Fibroblast of peridontal ligament (primary cell): ENCODE measurements around the gene CNTNAP5.
A peak's percentile ranks its signal among the peaks of the same experiment; 100 is the strongest.

Source experiments
- DNase-seq: peaks from one replicate; pipeline ENCODE4 v3.0.0-alpha.2; 2010; ENCODE audit errors: extremely low read depth

CNTNAP5 gene

GRCh38 chr2:124159166-124159565 is 134.1 kb downstream of the CNTNAP5 start:
- no peak for DNase-seq

GRCh38 chr2:124161542-124161941 is 136.5 kb downstream of the CNTNAP5 start:
- DNase-seq, result no peak

DNA sequence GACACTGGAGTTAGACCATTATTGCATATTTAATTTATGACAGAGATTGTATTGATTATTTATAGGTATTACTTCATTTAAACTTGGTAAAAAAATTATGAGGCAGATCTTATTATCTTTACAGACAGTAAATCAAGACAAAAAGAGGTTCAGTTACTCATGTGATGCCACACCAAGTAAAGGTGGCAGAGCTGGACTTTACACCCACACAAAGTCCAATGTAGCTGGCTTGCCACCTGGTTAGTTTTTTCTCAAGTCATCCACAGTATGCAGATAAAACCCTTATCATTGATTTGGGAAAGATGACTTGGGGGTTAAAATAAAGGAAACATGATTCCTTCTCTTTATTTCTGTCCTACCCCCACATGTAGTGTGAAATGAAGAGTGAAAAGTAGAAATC is 137.2 kb downstream of the CNTNAP5 start:
- no peak for DNase-seq

GRCh38 chr2:124163840-124164239 is 138.8 kb downstream of the CNTNAP5 start:
- DNase-seq, result peak; percentile 0

- DNase-seq, result no peak
These were observed 140.6 kb downstream of the CNTNAP5 start for GRCh38 chr2:124165698-124166097.

DNA sequence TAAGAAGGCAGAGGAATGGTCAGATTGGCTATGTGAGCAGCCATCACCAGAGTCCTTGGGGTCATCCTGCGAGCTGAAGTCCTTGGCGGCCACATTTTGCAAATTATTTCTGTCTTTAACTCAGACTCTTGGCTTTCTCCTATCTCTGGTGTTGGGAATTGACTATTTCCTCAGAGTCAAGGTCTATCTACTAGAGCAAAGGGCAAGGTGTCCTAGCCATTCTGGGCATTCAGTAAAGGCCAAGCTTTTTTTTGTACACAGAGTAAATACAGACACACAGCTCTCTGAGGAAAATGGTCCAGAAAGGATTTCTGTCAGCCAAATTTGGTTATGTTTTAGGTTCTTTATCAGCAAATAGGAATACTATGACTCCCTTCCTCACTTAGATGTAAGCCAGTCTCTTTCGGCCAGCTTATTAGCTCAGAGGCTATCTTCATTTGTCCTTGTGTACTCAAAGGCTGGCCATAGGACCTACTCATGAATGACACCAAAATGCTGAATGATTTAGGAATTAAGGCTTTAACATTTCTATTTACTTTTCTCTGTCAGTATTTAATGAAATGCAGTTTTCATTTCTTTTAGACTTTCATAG is 146.5 kb downstream of the CNTNAP5 start:
- DNase-seq, result no peak

DNA sequence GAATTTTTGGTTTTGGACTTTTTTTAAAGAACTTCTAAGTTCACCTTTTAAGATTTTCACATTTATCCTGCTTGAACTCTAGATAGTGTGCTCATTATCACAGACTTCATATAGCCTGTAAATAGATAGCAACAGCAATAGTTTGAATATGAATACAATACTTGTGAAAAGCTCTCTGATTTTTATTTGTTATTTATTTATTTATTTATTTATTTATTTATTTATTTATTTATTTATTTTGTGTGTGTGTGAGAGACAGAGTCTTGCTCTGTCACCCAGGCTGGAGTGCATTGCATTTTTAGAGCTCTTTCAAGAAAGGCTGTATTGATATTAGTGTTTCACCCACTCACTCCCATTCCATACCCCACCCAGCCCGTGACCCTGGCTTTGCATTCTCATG is 153.6 kb downstream of the CNTNAP5 start:
- DNase-seq, result no peak

DNA sequence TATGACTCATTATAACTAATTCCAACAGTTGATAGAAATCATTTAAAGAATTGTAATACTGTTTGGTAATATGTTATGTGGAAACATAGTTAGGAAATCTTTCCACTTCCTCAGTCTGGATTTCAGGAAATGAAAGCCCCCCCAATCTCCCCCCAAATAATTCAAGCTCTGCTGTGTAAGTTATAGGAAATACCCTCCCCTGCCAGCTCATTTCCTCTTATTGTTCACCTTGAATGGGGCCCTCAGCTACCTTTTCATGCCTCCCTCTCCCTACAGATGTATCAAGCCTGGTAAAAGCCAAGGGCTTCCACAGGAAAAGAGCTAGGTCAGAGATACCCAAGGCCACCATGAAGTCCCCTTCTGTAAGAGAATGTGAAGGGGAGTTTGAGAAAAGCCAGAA is 155.5 kb downstream of the CNTNAP5 start:
- no peak for DNase-seq

GRCh38 chr2:124186801-124187200 is 161.7 kb downstream of the CNTNAP5 start:
- no peak for DNase-seq

DNA sequence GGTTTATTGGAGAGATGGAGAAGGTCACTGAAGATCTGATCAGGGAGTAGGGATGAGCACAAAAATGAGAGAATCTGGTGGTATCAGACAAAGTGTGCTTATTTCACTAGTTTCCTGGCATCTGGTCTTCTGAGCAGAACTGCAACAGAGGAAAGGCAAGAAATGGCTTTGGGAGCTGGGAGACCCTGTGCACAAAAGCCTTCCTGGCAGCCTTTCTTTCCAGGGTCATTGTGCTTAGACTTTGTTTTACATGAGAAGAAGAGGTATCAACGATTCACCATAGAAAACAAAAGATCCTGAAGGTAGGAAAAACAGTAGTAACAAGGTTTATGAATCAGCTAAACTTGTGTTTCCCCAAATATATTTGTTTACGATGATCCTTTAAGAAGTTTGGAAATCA is 162.9 kb downstream of the CNTNAP5 start:
- DNase-seq, result no peak

- DNase-seq, result no peak
These were observed 168.6 kb downstream of the CNTNAP5 start for GRCh38 chr2:124193706-124194105.

DNA sequence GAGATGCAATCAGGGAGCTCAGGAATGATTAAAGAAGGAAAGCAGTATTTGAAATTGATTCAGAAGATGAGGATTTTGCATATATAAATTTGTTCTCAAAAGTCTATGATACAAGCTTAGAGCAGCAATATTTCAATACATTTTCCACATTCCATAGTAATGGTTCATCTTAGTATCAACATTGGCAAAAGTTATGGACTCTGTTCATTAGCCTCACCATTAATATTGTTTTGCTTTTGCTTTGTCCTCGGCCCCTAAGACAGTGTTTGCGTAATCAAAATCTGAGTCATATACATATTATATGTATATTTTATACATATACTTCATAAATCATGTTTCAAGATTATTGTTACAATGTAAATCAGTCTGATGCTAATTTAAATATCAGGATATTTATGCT is 176.6 kb downstream of the CNTNAP5 start:
- no peak for DNase-seq

GRCh38 chr2:124209441-124209840 is 184.4 kb downstream of the CNTNAP5 start:
- no peak for DNase-seq

DNA sequence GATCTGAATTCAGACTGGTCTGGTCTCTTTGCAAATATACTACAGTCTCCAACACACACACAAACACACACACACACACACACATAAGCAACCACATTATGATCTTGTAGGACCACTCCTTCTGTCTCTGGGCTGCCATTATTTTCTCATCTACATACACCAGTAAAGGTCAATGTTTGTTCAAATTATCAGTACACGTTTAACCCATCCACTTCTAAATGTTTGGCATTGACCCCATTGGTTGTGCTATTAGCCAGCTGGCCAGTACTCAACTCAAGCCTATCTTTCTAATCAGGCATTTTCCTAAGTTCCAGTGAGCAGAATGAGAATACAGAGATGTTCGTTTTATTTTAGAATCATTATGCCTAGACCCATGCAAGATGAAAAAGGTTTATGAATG is 186.4 kb downstream of the CNTNAP5 start:
- no peak for DNase-seq

GRCh38 chr2:124213977-124214587 is 189.0 kb downstream of the CNTNAP5 start:
- no peak for DNase-seq

DNA sequence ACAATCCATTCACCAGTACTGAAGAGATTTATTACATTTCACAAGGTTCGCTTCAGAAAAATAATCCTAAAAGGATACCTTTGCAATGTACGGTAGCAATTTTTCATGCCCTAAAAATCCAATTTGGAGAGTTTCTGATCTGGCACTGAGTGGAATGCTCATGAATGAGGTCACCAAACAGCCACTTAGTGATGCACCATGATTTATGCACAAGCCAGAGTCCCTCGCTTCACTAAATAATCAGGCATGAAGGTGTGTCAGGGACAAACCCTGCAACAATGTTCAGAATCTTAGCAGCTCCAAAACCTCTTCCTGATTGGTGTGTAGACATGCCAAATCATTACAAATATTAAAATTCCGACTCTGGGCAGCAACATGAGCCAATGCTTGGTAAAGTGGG is 221.1 kb downstream of the CNTNAP5 start:
- no peak for DNase-seq

DNA sequence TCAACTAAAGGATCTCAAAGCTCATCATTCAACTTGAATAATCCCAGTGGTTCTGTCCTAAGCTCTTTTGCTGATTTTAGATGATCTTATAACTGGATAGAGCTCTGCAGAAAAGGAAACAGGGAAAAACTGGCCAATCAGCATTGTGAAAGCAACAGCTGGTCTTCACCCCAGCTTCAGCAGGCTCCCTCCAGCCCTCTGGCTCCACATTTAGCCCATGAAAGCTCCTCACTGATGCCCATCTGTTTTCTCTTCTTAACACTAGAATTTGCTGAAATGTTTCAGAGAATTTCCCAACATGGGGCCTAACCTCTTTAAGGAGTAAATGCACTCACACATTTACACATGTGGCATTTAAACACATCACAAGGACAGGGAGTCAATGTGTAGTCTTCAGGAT is 223.3 kb downstream of the CNTNAP5 start:
- DNase-seq, result no peak

DNA sequence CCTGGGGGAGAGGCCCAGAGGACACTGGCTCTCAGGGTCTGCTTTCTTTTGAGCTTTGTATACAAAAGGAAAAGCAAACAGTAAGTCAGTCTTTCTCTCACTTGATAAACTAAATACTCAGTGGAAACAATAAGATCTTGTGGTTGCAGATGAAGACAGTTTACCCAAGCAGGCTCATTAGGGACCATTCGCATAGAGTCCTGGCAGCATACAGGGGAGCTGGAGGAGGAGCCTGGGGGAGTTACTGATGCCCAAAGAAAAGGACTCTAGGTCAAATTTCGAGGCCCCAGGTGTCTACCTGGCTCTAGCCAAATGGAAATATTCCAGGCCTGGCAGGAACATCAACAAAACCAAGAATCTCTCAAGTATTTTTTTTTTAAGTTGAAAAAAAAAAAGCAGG is 225.3 kb downstream of the CNTNAP5 start:
- no peak for DNase-seq

DNA sequence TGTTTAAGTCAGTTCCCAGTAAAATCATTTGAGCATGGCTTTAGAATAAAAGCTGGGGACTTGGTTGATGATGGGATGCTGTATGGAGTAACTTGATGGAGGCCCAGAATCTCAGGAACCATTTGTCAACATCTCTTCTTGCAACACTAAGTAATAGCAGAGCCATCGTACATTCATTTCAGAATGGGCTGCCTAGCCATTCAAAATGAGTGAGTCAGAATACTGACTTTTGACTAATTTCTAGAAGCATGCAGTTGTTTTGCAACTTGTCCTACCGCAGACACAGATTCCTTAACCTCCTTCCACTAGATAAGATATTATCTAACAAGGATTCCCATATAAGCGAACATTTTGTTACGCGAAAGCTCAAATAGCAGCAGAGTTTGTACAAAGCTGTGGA is 229.5 kb downstream of the CNTNAP5 start:
- peak; percentile 75 for DNase-seq

DNA sequence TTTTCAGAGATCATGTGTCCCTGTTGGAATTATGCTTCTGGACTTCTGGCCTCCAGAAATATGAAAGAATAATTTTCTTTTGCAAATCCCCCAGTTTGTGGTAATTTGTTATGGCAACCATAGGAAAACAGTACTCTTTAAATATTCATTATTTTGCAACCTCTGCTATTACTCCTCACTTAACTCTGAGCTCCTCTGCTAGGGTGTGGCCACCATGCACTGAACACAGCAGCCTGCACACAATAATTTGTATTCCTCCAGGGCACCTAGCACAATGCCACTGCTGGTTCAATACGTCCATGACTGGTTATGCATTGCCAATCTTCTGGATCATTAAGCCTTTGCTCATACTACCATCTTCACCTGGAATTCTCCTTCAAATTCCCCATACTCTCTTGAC is 232.0 kb downstream of the CNTNAP5 start:
- DNase-seq, result peak; percentile 9

GRCh38 chr2:124258140-124258880 is 233.2 kb downstream of the CNTNAP5 start:
- peak; percentile 54 for DNase-seq

GRCh38 chr2:124261456-124261855 is 236.4 kb downstream of the CNTNAP5 start:
- no peak for DNase-seq

DNA sequence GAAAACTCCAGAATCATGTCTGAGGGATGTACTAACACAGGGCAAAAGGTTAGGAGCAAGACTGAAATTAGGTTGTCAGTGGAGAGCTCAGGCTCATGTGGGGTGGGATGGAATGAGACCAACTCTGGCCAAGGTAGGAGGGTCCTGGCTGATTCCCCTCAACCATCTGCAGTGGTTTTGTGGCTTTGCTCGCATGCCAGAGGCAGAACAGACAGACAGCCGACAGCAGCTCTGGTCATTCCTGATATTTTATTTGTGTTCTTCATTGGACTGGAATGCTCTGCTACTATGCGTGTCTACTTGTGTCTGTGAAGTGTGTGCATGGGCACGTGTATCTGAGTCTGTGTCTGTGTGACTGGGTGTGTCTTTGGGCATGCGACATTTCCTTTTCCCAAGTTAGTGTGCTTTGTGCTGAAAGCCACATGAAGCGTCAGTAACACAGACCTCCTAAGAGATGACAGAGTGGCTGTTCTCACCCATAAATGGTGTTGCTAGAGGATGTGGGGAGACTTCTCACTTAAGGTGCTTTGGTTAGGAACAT is 239.5 kb downstream of the CNTNAP5 start:
- DNase-seq, result no peak
